ENCODE results near the gene HOXA7. TPM values are rescaled to one million over a fixed set of nuclear protein-coding genes. Genes with fewer than 3 reads are reported as not detected.

The HOXA7 gene
- total and polyA plus RNA-seq, 12 donors: 7.9 to 39.1 (median 22.7) TPM

GRCh38 chr7:27185854-27186667 is 29.6 kb upstream of the HOXA7 start:
- intact Hi-C loops (cut with DNase I): loop anchor here in 1 of 2 donors (10.0 kb wide), 1 partner anchor 1311 kb away; no protein-coding TSS in a partner anchor
- Histone ChIP-seq H3K4me1 (replicated peaks in 1 of 2) (peaks cover 10 to 33% of the 10 kb centered on the region in 2 donors), H3K9me3 (replicated peaks in 1 of 3) (no peaks in the 10 kb centered on the region), H3K27ac (no peak overlapping the region), H3K36me3 (replicated peaks in 1 of 2) (no peaks in the 10 kb centered on the region), H3K27me3 (peaks cover 100% of the 10 kb centered on the region), H3K4me3 (no peak overlapping the region)
- peak in 3 of 7 donors; percentile 14 to 48 (median 23) for DNase-seq
- 18 to 27% (median 22%) methylated on average over 14 to 24 of the region's 24 CpGs for WGBS, 4 donors
- no peak for TF ChIP-seq CTCF (IDR thresholded peaks at IDR 0.05)
- no peak for TF ChIP-seq POLR2A (IDR thresholded peaks at IDR 0.05)

- Histone ChIP-seq H3K4me1 (replicated peaks in 1 of 2) (peaks cover 10 to 33% of the 10 kb centered on the region in 2 donors), H3K27ac (no peak within 1 kb of the TSS), H3K36me3 (replicated peaks in 1 of 2) (no peaks in the 10 kb centered on the region), H3K4me3 (peak within 1 kb of the TSS in 1 of 4 donors; percentile 42), H3K27me3 (peaks cover 100% of the 10 kb centered on the region), H3K9me3 (replicated peaks in 1 of 3) (no peaks in the 10 kb centered on the region)
- DNase-seq: peak in 6 of 7 donors; percentile 16 to 49 (median 32)
- 8 to 15% (median 10%) methylated on average over 27 to 43 of the region's 43 CpGs for WGBS, 4 donors
- intact Hi-C loops (cut with DNase I): loop anchor here in 1 of 2 donors (10.0 kb wide), 1 partner anchor 1310 kb away; no protein-coding TSS in a partner anchor
- no peak for TF ChIP-seq POLR2A (IDR thresholded peaks at IDR 0.05)
- no peak for TF ChIP-seq CTCF (IDR thresholded peaks at IDR 0.05)
Measured at GRCh38 chr7:27185013-27185853, 28.8 kb upstream of the HOXA7 start, which contains the start of gene HOXA11. Gene HOXA11 (minus strand): TSS chr7:27185232. CDS start chr7:27185144, 88 bp downstream.

DNA sequence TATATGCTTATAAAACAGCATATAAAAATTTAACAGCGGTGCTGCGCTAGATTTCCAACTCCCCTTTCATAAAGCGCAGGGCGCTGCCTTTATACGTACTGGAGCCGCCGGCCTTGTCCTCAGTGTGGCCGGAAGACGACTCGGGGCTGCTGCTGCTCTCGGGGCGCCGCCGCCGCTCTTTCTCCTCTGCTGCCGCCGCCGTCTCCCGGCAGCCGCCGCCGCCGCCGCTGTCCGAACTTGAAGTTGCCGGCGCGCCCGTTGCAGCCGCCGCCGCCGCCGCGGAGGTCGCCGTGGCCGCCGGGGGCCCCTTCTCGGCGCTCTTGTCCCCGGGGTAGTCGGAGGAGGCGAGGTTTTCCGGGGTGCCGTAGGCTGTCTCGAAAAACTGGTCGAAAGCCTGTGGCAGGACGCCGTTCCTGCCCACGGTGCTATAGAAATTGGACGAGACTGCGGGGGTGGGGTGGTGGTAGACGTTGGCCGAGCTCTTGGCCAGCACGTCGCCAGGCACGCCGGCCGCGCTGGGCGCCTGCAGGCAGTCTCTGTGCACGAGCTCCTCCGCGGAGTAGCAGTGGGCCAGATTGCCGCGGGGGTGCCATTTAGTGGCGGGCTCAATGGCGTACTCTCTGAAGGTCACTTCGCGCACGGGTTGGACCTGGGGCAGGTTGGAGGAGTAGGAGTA is 28.0 kb upstream of the HOXA7 start:
- H3K27me3 ChIP-seq: peaks cover 98% of the 10 kb centered on the region
- TF ChIP-seq CTCF (IDR thresholded peaks at IDR 0.05) (no peak), POLR2A (IDR thresholded peaks at IDR 0.05) (no peak)
- H3K4me1 ChIP-seq (replicated peaks in 1 of 2): peaks cover 17 to 33% of the 10 kb centered on the region in 2 donors
- WGBS, 4 donors: 2 to 6% (median 4%) methylated on average over 10 to 72 of the region's 72 CpGs
- H3K9me3 ChIP-seq (replicated peaks in 1 of 3): no peaks in the 10 kb centered on the region
- peak overlapping the region in 1 of 4 donors; percentile 42 for H3K4me3 ChIP-seq
- no peaks in the 10 kb centered on the region for H3K36me3 ChIP-seq (replicated peaks in 1 of 2)
- intact Hi-C loops (cut with DNase I): loop anchor here in 1 of 2 donors (10.0 kb wide), 1 partner anchor 1310 kb away; no protein-coding TSS in a partner anchor
- peak; percentile 20 to 58 (median 37) for DNase-seq
- H3K27ac ChIP-seq: no peak overlapping the region
